Fibroblast of peridontal ligament (primary cell): ENCODE data around the gene TNFAIP8L1.
"Not testable (repeated sequence)": the region's sequence is repeated elsewhere in the genome, so short reads cannot be mapped to it uniquely, and the experiment has no call there.

Experiments used
- DNase-seq: peaks from one replicate; pipeline ENCODE4 v3.0.0-alpha.2; 2010; ENCODE audit errors: extremely low read depth

The TNFAIP8L1 gene

DNA sequence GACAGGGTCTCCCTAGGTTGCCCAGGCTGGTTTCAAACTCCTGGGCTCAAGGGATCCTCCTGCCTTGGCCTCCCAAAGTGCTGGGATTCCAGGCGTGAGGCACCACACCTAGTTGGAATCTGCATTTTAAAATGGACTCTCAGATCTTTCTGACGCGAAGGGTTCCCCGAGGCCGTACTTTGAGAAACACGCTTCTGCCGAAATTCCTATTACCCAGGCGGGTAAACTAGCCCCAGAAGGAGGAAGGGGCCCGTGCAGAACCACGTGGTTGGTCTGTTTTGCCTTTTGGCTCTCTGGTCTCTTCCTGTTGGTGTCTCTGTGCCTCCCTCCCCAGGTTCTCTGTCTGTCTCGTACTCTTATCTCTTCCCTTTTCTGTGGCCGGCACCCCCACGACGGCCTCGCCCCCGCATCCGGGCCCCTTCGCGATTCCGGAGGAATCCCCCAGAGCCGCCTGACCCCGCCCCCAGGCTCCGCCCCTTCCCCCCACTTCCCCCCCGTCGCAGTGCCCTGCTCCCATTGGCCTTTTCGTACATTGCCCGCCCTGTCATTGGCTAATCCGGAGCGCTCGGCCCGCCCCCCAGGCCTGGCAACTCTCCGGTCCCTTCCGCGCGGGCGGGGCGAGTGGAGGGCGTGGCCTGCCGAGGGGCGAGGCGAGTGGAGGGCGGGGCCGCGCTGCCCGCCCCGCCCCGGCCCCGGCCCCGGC is at the start of gene TNFAIP8L1:
Gene TNFAIP8L1, plus strand, starts transcription at position 689 of the 703 bp plus-strand sequence. CDS start 12,354 bp downstream, outside the sequence.
- peak; percentile 89 for DNase-seq

DNA sequence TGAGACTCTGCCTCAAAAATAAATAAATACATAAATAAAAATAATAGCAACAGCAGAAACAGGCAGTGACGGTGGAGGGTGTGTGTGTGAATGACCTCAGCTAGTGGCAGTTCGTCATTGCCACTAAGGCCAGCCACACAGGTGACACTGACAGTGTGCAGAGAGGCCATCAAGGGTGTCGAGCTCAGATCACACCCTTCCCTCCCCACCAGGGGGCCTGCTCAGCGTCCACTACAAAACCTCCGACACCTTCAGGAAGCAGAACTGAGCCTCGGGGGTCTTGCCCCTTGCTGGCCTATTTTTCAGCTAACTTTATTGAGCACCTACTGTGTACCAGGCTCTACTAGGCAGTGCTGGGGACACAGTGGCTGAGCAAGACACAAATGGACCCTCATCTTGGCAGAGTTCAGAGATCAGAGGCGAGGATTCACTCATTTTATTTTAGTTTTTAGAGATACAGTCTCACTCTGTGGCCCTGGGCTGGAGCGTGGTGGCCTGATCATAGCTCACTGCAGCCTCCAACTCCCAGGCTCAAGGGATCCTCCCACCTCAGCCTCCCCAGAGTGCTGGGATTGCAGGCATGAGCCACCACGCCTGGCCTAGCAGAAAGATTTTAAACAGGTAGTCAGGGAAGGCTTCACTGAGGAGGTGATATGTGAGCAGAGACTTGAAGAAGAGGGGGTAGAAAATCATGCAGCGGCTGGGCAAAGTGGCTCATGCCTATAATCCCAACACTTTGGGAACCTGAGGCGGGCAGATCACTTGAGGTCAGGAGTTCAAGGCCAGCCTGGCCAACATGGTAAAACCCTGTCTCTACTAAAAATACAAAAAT is 49.5 kb upstream of the TNFAIP8L1 start:
- DNase-seq: no peak

- no peak for DNase-seq
Measured at GRCh38 chr19:4590559-4590958, 48.8 kb upstream of the TNFAIP8L1 start.

DNA sequence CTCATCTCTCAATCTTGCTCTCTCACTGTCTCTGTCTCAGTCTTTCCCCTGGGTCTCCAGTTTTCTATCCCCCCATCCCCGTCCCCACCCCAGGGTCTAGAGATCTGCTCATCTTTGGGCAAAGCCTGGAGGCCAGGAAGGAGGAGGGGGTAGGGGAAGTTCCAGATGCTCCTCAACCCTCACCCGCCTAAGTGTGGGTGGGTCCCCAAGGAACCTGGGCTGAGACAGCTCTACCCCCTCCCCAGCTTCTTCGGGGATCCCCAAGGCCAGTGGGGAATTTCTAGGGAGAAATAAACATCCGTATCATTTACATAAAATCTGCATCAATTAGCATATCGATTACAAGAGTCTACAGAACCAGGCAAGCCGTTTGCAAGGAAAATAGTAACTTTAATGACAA is 48.0 kb upstream of the TNFAIP8L1 start:
- no peak for DNase-seq

- DNase-seq: no peak
Measured at GRCh38 chr19:4592445-4592844, 46.9 kb upstream of the TNFAIP8L1 start.

GRCh38 chr19:4593409-4593851 is 45.9 kb upstream of the TNFAIP8L1 start:
- peak; percentile 54 for DNase-seq

GRCh38 chr19:4594201-4594600 is 45.1 kb upstream of the TNFAIP8L1 start:
- no peak for DNase-seq

GRCh38 chr19:4595158-4595557 is 44.2 kb upstream of the TNFAIP8L1 start:
- not testable (repeated sequence) for DNase-seq

- no peak for DNase-seq
Measured at GRCh38 chr19:4596033-4596904, 43.0 kb upstream of the TNFAIP8L1 start.

GRCh38 chr19:4597278-4597974 is 41.9 kb upstream of the TNFAIP8L1 start:
- no peak for DNase-seq

DNA sequence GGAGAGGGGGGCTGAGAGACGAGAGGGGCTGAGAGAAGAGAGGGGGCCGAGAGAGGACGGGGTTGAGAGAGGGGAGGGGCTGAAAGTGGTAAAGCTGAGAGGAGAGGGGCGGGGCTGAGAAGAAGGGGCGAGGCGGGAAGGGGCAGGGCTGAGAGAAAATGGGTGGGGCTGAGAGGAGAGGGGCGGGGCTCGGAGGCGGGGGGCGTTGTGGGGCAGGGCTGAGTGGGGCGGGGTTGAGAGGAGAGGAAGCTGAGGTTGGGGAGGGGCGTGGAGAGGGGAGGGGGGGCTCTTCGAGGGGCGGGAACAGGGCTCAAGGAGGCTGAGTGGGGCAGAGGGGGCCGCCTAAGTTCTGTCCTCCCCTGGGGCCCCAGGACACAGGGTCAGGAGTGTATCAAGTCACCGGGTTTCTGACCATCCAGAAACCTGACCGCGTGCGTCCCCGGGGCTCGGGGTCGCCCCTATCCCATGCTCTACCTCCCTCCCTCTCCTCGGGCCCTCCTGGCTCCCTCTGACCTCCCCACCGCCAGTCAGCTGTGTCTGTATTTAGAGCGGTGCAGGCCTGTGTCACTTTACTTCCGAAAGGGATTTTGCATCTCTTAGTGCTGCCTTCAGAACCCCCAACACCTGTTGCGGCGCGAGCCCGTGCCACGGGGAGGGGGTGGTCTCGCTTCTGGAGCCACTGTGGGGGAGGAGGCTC is 41.2 kb upstream of the TNFAIP8L1 start:
- no peak for DNase-seq

DNA sequence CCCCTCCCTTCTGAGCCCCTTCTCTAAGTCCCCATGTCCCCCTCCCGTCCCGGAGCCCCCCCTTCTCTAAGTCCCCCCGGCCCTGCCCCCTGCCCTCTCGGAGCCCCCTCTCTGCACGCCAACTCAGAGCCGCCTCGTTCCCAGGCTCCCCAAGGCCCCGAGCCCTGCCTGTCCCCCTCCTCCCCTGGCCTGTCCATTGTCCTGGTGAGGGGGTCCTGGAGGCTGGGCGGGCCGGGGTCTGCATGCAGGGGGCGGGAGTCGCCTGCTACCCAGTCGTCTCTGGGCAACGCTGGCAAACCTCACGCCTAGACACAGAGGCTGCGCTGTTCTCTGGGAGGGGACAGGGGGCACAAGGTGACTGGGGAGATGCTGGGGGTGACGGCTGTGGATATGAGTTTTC is 40.6 kb upstream of the TNFAIP8L1 start:
- no peak for DNase-seq

- DNase-seq: no peak
Measured at GRCh38 chr19:4600082-4600481, 39.2 kb upstream of the TNFAIP8L1 start.

DNA sequence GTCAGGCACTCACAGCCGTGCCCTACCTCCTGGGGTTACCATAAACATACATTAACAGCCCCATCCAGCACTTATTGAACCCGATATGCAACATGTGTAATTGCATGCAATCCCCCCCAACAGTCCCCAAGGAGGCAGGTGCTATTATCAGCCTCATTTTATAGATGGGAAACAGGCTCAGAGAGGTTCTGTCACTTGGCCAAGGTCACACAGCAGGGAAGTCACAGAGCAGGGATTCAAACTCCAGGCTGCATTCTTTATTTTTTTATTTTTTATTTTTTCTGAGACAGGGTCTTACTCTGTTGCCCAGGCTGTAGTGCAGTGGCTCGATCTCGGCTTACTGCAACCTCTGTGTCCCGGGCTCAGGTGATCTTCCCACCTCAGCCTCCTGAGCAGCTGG is 38.4 kb upstream of the TNFAIP8L1 start:
- DNase-seq: no peak

DNA sequence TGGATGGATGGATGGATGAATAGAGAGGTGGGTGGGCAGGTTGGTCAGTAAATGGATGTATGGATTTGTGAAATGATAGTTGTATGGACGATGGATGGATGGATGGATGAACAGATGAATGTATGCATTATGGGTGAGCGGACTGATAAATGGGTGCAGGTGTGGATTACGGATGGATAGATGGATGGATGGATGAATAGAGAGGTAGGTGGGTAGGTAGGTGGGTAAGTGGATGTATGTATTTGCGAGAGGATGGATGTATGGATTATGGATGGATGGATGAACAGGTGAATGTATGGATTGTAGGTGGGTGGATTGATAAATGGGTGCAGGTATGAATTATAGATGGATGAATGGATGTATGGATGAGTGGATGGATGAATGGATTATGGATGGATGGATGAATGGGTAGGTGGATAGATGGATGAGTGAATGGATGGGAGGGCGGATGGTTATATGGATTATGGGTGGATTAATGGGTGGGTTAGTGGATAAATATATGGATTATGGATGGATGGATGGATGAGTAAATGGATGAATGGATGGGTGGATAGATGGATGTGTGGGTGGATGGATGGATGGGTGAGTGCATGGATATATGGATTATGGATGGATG is 37.0 kb upstream of the TNFAIP8L1 start:
- no peak for DNase-seq

DNA sequence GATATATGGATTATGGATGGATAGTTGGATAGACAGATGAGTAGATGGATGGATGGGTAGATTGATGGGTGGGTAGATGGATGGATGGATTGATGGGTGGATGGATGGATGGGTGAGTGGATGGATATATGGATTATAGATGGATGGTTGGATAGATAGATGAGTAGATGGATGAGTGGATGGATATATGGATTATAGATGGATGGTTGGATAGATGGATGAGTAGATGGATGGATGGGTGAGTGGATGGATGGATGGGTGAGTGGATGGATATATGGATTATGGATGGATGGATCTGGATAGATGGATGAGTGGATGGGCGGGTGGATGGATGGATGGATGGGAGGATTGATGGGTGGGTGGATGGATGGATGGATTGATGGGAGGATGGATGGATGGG is 36.4 kb upstream of the TNFAIP8L1 start:
- DNase-seq: no peak

GRCh38 chr19:4604912-4605311 is 34.4 kb upstream of the TNFAIP8L1 start:
- no peak for DNase-seq

DNA sequence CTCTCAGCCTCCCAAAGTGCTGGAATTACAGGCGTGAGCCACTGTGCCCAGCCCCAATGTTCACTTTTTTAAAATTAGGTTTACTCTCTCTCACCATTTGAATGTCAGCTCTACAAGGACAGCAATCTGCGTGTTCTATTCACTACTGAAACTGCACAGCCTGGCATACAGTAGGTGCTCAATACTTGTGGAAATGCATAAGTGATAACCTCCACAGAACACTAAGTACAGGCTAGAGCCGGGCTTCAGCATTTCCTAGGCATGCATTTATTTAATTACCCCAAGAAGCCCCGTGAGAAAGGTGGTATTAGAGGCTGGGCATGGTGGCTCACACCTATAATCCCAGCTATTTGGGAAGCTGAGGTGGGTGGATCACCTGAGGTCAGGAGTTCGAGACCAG is 33.1 kb upstream of the TNFAIP8L1 start:
- no peak for DNase-seq

DNA sequence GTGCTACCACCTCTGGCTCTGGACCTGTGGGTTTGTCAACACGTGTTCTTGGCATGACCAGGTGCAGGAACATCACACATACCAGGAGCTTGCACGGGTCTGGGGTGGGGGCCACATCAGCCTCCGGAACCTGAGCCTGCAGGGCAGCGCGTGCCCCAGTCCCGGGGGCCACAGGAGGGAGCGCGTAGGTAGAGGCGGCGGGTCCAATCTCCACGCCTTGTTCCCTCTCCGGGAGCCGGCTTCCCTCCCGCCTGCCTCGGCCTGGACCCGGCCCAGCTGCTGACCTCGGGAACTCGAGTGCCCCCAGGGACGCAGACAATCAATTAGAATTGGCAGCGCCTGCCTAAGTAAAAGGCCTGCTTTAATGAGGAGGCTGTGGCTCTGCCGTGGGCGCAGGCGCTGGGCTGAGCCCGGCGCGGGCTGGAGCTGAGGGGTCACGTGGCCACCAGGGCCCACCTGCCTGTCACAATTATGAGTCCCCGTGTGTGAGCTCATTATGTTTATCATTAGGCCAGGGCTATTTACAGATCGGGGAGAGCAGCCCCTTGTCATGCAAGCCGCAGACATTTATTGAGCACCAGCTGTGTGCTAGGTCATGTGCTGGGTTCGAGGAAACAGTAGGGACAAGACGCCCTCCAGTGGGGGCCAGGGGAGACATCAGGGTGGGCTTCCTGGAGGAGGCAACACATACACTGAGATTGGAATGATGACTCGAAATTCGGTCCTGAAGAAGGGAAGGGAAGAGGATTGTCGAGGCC is 32.2 kb upstream of the TNFAIP8L1 start:
- peak; percentile 49 for DNase-seq
